Activated naive CD8-positive, alpha-beta T cell (primary cell): ENCODE data around the gene ENPEP.
"Not testable (repeated sequence)": the region's sequence is repeated elsewhere in the genome, so short reads cannot be mapped to it uniquely, and the experiment has no call there.

ENCODE experiments used
- H3K27ac Mint-ChIP-seq: one replicate; pipeline ENCODE4 v1.8.0; 2021; ENCODE audit warnings: mixed read lengths
- H3K27me3 Mint-ChIP-seq: one replicate; pipeline ENCODE4 v1.8.0; 2021; ENCODE audit warnings: mixed read lengths
- H3K36me3 Mint-ChIP-seq: one replicate; pipeline ENCODE4 v1.8.0; 2021; ENCODE audit warnings: mixed read lengths
- H3K4me1 Mint-ChIP-seq: one replicate; pipeline ENCODE4 v1.8.0; 2021; ENCODE audit warnings: low read depth, mixed read lengths
- H3K4me3 Mint-ChIP-seq: one replicate; pipeline ENCODE4 v1.8.0; 2021; ENCODE audit warnings: mild to moderate bottlenecking, mixed read lengths
- H3K9me3 Mint-ChIP-seq: one replicate; pipeline ENCODE4 v1.8.0; 2021; ENCODE audit warnings: low read depth, mixed read lengths

ENPEP gene

DNA sequence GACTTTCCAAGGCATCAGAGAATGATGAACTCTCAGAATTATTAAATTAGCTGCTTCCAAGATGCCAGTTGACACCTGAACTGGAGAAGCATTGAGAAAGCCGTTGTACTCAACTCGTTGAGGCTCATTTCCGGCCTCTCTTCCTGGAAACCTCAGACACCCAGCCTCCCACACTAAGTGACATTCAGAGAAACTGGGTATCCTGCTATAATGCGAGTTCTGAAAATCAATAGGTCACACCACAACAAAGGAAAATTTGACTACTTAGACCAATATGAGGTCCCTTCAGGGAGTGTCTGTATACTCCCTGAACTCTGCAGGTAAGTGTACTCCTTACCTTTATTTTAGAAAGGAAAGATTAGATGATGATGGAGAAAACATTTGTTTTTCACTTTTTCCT, 51.2 kb downstream of the ENPEP start:
- Mint-ChIP-seq H3K27ac (no peak overlapping the region), H3K27me3 (peaks cover 15% of the 10 kb centered on the region), H3K4me3 (no peak overlapping the region), H3K4me1 (no peaks in the 10 kb centered on the region), H3K36me3 (no peaks in the 10 kb centered on the region), H3K9me3 (no peaks in the 10 kb centered on the region)

DNA sequence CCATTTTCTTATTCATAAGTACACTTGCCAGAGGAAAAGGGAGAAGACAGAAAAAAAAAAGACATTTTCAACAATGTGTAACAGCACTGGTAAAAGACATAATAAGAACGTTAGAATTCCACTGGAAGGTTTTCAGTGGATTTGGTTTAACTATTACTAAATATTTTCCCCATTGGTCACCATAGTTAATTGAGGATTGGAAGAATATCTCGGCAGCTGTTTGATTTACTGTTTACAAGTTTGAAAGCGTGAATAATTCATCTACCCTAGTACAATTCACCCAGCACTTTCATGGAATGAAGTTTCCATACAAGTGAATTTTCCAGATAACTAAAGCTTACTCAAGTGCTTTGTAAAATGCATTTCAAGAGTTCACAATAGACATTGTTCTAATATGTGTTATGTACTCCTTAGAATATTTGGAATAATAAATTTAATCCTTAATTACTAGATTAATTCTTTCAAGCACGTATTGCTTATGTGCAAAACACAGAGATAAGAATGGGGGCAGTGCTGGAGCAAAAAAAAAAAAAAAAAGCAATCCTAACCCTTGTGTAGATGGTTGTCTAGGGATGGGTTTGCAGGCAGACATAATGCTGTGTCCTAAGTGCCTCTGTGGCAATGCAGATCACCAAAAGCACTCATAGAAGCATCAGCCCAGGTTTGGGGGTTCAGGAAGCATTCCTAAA, 57.1 kb downstream of the ENPEP start:
- H3K4me3 Mint-ChIP-seq = no peak overlapping the region
- no peak overlapping the region for H3K27ac Mint-ChIP-seq
- no peaks in the 10 kb centered on the region for H3K36me3 Mint-ChIP-seq
- peaks cover 14% of the 10 kb centered on the region for H3K27me3 Mint-ChIP-seq
- H3K9me3 Mint-ChIP-seq = peaks cover 3% of the 10 kb centered on the region
- no peaks in the 10 kb centered on the region for H3K4me1 Mint-ChIP-seq

DNA sequence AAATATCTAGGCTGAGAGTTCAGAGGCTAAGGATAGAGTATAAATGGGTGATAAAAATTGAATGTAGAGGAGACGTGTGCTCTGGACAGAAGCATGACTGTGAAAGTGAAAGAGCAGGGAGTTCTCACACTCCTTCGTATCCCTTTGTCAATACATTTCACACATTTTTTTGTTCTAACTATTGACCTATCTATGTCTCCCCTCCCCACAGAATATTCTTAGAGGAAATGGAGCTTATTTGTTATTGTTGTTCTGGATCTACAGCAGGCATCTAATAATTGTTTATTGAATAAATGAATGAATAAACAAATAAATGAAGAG, 57.6 kb downstream of the ENPEP start:
- Mint-ChIP-seq H3K9me3 (peaks cover 3% of the 10 kb centered on the region), H3K36me3 (no peaks in the 10 kb centered on the region), H3K27me3 (peaks cover 14% of the 10 kb centered on the region), H3K4me1 (no peaks in the 10 kb centered on the region), H3K27ac (no peak overlapping the region), H3K4me3 (no peak overlapping the region)

DNA sequence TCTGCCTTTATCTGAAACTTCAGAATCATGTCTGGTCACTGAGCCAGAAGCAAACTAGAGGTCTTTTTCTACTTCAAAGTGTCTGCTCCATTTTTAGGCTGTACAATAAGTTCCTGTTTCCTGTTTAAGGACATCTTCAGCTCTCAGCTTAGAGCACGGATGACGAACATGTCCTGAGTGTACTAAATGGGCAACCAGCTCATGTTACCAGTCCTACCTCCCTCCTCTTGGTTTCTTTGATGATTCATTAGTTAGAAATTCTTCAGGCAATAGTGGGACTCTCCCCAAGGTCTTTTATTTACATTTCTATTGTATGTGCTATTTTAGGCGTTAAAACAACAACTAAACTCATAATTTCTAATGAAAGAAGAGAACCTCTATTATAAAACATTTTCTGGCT, 58.0 kb downstream of the ENPEP start:
- Mint-ChIP-seq H3K27me3 (peaks cover 14% of the 10 kb centered on the region), H3K9me3 (peaks cover 3% of the 10 kb centered on the region), H3K27ac (no peak overlapping the region), H3K4me3 (no peak overlapping the region), H3K36me3 (no peaks in the 10 kb centered on the region), H3K4me1 (no peaks in the 10 kb centered on the region)

DNA sequence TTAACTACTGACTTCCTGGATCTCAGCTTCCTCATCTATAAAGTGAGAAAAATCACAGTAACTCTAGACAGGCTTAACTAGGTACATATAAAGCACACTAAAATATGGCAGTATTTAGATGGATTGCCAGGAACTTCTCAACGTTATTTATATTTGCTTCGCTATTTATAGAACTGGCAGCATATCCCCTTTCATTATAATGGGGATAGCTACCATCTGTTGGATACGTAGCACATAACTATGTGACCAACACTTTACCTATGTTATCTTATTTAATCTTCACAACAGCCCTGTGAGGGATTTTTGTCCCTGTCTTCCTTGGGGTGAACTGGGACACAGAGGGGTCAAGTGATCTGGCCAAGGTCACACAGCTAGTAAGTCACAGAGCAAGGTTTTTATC, 64.6 kb downstream of the ENPEP start:
- H3K27ac Mint-ChIP-seq = no peak overlapping the region
- H3K27me3 Mint-ChIP-seq = peaks cover 6% of the 10 kb centered on the region
- peaks cover 3% of the 10 kb centered on the region for H3K9me3 Mint-ChIP-seq
- H3K36me3 Mint-ChIP-seq = no peaks in the 10 kb centered on the region
- H3K4me1 Mint-ChIP-seq = no peaks in the 10 kb centered on the region
- no peak overlapping the region for H3K4me3 Mint-ChIP-seq

DNA sequence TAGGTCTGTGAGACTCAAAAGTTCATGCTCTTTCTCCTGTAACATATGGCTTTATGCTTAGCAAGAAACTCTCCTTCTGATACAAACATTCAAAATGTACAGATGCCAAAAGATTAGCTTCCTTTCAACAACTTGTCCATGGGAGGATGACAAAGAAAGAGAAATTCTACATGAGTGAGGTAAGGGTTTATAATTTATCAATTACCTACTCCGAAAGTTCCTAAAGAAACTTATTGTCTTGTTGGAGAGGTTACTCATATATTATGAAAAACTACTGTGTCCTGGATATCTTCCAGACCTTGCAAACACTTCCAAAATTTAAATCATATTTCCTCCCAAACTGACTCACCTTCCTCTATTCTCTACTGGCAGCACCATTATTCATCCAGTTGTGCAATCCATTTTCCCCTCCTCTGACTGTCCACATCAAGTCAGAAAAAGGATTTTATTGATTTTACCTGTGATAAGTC, 65.1 kb downstream of the ENPEP start:
- H3K4me1 Mint-ChIP-seq = no peaks in the 10 kb centered on the region
- H3K27ac Mint-ChIP-seq = no peak overlapping the region
- peaks cover 3% of the 10 kb centered on the region for H3K9me3 Mint-ChIP-seq
- H3K4me3 Mint-ChIP-seq = no peak overlapping the region
- H3K27me3 Mint-ChIP-seq = peaks cover 6% of the 10 kb centered on the region
- no peaks in the 10 kb centered on the region for H3K36me3 Mint-ChIP-seq

DNA sequence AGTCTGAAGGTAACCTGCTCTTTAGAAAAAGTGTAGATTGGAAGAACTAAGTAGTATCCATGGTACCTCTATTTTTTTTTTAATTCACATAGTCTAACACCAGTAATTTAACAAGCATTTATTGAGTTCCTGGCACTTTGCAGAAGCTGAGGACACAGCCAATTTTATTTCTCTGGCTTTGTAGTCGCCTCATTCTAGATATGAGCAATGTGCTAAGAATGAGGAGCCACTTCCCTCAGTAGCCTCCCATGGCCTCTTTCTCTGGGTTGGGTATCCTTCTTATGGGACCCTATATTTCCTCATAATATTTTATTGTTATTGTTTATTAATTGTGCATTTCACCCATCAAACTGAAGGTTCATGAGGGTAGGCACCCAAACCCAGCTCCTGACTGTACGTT, 67.6 kb downstream of the ENPEP start:
- Mint-ChIP-seq H3K4me3 (no peak overlapping the region), H3K27ac (no peak overlapping the region), H3K9me3 (no peaks in the 10 kb centered on the region), H3K27me3 (peaks cover 8% of the 10 kb centered on the region), H3K36me3 (no peaks in the 10 kb centered on the region), H3K4me1 (no peaks in the 10 kb centered on the region)

DNA sequence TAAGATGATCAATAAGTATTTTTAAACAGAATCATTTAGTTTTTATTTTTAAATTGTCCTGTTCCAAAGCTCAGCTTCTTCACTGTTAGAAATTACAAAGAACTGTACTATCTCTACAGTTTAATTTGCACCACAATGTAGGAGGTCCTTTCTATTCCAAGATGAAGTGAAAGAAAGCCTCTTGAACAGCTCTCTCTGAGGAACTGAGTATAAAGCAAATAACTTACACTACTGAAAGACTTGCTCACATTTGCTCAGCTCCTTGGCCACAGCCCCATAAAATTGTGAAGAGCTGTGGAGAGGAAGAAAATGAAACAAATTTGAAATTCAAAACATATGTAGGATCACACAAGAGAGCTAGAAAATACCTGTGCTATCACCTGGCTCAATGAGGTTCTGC, 68.6 kb downstream of the ENPEP start:
- Mint-ChIP-seq H3K9me3 (no peaks in the 10 kb centered on the region), H3K27ac (no peak overlapping the region), H3K36me3 (no peaks in the 10 kb centered on the region), H3K4me1 (no peaks in the 10 kb centered on the region), H3K27me3 (peaks cover 12% of the 10 kb centered on the region), H3K4me3 (no peak overlapping the region)

DNA sequence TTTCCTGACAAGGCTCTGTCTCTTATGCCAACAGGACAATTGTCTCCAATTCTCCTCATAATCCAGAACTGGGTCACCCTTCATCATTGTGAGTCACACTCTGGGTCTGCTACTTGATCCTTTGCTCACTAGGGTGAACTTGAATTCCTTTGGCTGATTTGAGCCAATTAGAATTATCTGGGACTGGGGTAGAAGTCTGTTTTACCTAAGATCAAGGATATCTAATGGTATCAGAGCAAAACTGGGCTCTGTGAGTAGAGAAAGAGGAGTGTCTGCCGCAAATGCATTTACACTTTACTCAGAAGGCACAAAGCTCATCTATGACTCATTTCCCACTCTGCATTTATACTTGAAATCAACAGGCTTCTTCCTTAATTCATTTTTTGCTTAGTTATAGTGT, 74.3 kb downstream of the ENPEP start:
- Mint-ChIP-seq H3K9me3 (no peaks in the 10 kb centered on the region), H3K27ac (no peak overlapping the region), H3K27me3 (peaks cover 10% of the 10 kb centered on the region)

DNA sequence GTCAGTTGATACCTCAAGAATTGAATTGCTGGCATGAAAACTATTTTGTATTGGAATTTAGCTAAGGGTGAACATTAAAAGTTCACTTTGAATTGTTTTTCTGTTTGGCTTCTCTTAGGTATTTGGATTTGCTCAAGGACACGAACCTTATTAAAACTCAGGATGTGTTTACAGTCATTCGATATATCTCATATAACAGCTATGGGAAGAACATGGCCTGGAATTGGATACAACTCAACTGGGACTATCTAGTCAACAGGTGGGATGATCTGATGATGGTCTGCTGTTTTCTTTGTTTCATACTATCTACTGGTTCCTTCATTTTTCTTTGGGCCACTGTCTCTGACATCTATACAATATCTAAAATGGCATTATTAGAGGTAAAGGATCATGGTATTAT, 77.2 kb downstream of the ENPEP start:
- no peaks in the 10 kb centered on the region for H3K36me3 Mint-ChIP-seq
- H3K4me1 Mint-ChIP-seq = no peaks in the 10 kb centered on the region
- H3K9me3 Mint-ChIP-seq = no peaks in the 10 kb centered on the region
- H3K27ac Mint-ChIP-seq = no peak overlapping the region
- peaks cover 5% of the 10 kb centered on the region for H3K27me3 Mint-ChIP-seq
- no peak overlapping the region for H3K4me3 Mint-ChIP-seq

More for the DNA sequence above, 74.3 kb downstream of the ENPEP start:
- Mint-ChIP-seq H3K4me1 (no peaks in the 10 kb centered on the region), H3K36me3 (no peaks in the 10 kb centered on the region), H3K4me3 (no peak overlapping the region)

DNA sequence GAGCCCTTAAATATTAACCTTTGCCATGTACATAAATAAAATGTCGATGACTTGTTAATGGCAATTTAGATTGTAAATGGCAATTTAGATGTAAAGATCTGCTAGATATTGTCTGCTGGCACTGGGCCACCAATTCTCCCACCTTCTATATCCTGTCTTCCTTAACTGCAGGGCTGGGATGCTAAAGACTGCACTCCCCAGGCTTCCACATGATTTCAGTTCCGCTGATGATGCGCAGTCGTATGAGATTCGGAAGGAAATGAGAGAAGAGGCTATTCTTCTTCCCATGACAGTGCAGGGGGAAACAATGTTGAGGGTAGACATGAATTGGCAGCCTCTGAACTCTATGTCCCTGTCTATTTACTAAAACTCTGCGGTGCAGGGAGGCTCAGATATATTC, 91.3 kb downstream of the ENPEP start:
- Mint-ChIP-seq H3K4me3 (no peak overlapping the region), H3K27ac (no peak overlapping the region), H3K4me1 (no peaks in the 10 kb centered on the region), H3K36me3 (no peaks in the 10 kb centered on the region), H3K9me3 (peaks cover 2% of the 10 kb centered on the region), H3K27me3 (peaks cover 14% of the 10 kb centered on the region)

DNA sequence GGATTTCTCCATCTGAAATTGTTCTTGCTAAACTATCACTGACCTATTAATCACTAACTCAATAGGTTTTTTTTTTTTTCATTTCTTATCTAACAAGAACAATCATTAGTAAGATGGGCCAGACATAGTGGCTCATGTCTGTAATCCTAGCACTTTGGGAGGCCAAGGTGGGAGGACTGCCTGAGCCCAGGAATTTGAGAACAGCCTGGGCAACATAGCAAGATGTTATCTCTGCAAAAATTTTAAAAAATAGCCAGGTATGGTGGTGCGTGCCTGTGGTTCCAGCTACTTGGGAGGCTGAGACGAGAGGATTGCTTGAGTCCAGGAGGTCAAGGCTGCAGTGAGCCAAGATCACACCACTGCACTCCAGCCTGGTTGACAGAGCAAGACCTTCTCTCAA, 100.7 kb downstream of the ENPEP start:
- H3K4me3 Mint-ChIP-seq, H3K9me3 Mint-ChIP-seq, H3K27me3 Mint-ChIP-seq, H3K4me1 Mint-ChIP-seq, H3K27ac Mint-ChIP-seq, H3K36me3 Mint-ChIP-seq: not testable (repeated sequence)

DNA sequence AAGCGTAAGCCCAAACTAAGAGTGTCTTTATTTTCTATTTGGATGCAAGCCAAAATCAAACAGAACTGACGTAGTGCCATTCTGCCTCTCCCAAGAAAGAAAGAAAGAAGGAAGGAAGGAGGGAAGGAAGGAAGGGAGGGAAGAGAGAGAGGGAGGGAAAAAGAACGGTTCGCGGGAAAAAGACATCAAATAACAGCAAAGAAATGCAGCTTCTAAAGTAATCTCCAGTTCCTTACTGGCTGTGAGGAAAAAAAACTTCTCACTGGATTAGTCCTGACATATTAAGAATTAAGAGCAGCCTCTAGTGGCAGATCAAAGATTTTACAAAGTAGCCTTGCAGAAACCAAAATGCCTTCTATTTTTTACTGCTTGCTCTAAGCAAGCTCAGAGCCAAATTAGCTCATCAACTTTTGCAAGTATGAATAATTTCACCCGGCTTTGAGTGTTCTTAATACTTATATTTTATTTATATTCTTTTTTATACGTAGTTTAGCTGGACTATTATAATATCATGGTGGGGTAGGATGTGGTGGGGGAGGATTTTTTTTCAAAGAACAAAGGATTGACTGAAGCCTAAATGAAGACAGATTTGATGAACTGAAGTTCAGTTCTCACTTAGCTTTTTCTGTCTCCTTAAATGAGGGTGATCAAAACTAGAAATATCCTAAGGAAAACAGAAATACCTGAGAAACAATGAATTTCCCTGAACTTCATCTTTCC, 110.3 kb downstream of the ENPEP start:
- peaks cover 10% of the 10 kb centered on the region for H3K27me3 Mint-ChIP-seq
- H3K4me3 Mint-ChIP-seq = no peak overlapping the region
- no peaks in the 10 kb centered on the region for H3K36me3 Mint-ChIP-seq
- H3K4me1 Mint-ChIP-seq = no peaks in the 10 kb centered on the region
- no peaks in the 10 kb centered on the region for H3K9me3 Mint-ChIP-seq
- H3K27ac Mint-ChIP-seq = no peak overlapping the region

DNA sequence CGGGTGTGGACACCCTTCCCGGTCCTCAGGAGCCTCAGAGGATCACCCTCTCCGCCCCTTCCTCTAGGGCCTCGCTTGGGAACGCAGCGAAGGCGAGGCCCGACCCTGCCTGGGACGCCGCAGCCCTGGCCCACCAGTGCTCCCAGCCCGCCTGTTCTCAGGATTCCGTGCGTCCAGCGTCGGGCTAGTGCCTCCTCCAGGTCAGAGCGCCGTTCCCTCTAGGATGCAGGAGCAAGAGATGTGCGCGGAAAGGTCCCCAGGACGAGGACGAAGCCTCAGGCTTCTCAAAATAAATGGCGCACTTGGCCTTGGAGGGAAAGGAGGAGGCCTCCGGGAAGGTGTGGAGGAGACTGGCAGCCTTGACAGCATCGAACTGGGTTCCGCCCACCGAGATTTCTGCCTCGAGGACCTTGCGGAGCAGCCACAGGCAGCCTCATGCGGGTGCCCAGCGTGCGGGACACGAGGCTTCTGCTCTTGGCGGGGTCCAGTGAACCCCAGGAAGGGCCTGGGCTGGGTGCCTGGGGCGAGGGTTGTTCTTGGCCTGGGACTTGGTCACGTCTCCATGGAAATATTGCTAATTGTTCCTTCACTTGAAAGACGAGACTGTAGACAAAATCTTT, 111.8 kb downstream of the ENPEP start:
- Mint-ChIP-seq H3K27me3 (peaks cover 10% of the 10 kb centered on the region), H3K27ac (no peak overlapping the region), H3K4me1 (no peaks in the 10 kb centered on the region), H3K9me3 (no peaks in the 10 kb centered on the region), H3K36me3 (no peaks in the 10 kb centered on the region), H3K4me3 (no peak overlapping the region)

DNA sequence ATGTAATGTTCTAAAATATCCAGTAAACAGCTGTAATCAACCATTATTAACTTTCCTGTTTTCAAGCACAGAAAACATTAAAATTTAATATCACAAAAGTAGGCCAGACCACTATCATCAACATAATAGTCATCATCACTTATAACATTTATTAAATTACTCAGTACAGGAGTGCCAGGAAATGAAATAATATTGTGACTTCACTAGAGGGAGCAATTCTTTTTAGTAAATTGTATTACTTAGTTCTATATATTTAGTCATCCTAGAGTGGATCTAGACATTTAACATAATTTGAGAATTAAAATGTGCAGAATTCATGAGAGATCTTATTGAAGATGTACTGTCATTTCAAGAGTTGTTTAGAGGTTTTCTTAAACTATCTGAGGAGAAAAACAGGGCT, 113.3 kb downstream of the ENPEP start:
- no peak overlapping the region for H3K4me3 Mint-ChIP-seq
- no peaks in the 10 kb centered on the region for H3K4me1 Mint-ChIP-seq
- H3K27me3 Mint-ChIP-seq = peaks cover 8% of the 10 kb centered on the region
- H3K27ac Mint-ChIP-seq = no peak overlapping the region
- H3K9me3 Mint-ChIP-seq = no peaks in the 10 kb centered on the region
- no peaks in the 10 kb centered on the region for H3K36me3 Mint-ChIP-seq
